Fibroblast of skin of right biceps (primary cell): ENCODE results near the gene FNDC3B.

Experiments
- DNase-seq: peaks from one replicate; pipeline ENCODE4 v3.0.0-alpha.2; 2013

Gene FNDC3B

DNA sequence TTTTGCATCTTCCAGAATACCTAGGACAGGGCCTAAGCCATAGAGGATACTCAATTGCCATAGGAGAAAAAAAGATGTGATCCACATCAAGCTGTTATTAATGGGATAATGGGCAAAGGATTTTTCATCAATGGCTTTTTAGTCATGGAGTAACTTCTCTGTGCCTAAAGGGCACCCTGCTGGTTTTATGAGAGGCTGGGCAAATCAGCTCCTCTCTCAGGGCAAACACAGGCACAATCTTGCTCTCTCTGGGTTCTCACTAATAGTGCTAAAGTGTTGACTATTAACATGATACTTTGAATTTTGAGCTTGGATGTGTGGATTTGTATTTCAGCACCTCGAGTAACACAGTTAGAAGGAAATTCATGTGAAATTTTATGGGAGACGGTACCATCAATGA is 341.3 kb downstream of the FNDC3B start:
- no peak for DNase-seq

GRCh38 chr3:172383306-172383796 is 344.0 kb downstream of the FNDC3B start:
- no peak for DNase-seq

DNA sequence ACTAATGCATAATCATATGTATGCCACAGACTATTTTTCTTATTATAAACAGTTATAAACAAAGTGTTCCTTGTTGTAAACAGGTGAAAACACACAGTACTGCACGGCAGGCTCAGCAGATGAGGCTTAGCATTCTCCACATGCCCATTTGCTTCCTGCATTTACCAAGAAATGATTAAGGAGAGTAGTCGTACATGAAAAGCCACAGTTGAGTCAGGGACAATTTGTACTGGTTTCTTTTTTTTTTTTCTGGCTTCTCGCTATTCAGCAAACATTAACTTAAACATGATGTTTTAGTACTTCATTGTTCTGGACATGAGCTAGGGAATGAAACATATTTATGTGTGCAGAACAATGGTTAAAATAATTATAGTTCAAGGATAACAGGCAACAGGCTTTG is 345.5 kb downstream of the FNDC3B start:
- no peak for DNase-seq

- no peak for DNase-seq
Observed at GRCh38 chr3:172387728-172388127, 348.4 kb downstream of the FNDC3B start.

DNA sequence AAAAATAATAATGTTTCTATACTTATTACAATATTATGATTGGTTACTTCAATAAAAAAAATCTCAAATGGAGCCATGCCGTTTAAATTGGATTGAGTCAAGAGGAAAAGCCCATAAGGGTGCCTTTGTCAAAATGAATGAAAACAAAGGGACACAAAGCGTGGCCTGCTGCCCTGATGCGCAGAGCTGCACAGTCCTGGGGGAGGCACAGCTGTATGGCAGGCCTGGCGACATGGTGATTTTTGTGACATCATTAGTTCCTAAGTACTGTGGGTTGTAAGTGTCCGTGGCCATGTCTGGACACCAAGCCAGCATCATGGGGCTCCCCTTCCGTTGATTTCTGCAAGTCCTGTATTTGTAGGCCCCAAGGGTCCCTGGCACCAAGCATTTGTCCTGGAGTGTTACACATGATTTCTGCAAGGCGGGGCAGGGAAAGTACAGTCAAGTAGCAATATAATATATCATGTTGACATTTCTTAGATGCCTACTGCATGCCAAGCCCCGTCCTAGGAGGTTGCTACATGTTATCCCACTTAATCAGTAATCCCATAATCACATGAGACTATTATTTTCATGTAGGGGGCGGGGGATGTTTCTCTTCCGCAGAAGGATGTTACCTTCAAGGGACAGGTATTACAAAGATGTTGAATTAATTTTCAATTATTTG is 349.2 kb downstream of the FNDC3B start:
- no peak for DNase-seq

DNA sequence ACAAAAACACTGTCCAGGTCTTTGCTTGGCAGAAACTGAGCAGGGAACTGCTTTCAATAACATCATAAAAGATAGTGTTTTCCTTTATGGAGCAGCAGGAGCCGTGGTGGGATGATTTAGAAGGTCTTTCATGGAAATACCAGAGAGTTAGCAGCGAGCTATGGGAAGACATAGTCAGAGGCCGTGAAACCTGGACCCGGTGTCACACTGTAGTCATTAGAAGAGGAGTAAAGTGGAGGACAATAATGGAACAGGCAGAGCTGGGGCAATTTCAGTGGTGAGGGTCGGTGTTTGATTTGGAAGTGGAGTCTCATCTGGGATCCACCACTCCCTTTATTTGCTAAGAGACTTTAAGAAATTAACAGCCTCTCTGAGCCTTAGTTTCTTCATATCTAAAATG is 351.4 kb downstream of the FNDC3B start:
- no peak for DNase-seq

DNA sequence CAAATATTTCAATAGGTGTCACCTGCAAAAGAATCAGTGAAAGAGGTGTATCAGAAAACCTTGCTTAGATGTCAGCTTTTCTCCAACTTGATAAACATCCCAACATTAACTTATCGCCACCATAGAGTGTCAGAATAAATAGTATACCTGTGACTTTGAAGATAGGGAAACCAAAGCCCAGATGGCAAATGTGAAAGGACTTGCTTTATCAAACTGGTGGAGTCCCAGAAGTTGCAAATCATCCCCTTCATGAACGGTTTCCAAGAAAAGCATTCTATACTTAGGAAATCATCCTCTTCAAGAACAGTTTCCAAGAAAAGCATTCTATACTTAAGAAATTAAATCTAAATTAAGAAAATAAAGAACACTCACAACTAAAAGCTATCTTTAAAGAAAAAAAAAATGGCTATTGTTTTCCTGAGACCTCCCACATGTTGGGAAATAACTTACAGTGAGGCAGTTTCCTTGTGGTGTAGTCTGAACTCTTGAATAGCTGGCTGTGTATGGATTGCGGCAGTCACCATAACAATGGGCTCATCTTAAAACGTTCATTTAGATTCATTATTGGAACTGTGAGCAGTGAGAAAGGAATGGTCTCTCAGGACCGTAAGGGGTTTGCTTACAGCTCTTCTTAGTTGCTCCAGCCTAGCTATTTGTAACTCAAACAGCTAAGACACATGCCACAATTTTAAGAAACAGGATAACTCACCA is 352.4 kb downstream of the FNDC3B start:
- DNase-seq, result peak; percentile 52

GRCh38 chr3:172394692-172395091 is 355.3 kb downstream of the FNDC3B start:
- no peak for DNase-seq

GRCh38 chr3:172396400-172396799 is 357.0 kb downstream of the FNDC3B start:
- no peak for DNase-seq

- DNase-seq, result no peak
Observed at GRCh38 chr3:172397716-172398405, 358.5 kb downstream of the FNDC3B start.

DNA sequence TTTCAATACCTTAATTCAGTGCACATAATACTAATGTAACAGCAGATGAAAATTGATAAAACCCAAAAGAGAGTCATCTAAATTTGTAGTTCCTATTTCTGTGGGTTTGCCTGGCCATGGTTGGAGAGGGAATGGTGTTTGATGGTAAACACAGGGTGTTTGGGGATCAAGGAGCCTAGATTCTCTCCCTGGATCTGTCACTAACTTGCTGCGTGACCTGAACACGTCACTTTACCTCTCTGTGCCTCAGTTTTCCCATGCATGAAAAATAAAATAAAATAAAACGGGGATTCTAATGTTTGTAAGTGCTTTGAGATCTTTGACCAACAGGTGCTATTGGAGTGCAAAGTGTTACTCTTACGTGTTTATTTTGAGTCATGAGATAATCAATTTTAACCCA is 359.1 kb downstream of the FNDC3B start:
- no peak for DNase-seq

GRCh38 chr3:172402090-172402489 is 362.7 kb downstream of the FNDC3B start:
- no peak for DNase-seq

DNA sequence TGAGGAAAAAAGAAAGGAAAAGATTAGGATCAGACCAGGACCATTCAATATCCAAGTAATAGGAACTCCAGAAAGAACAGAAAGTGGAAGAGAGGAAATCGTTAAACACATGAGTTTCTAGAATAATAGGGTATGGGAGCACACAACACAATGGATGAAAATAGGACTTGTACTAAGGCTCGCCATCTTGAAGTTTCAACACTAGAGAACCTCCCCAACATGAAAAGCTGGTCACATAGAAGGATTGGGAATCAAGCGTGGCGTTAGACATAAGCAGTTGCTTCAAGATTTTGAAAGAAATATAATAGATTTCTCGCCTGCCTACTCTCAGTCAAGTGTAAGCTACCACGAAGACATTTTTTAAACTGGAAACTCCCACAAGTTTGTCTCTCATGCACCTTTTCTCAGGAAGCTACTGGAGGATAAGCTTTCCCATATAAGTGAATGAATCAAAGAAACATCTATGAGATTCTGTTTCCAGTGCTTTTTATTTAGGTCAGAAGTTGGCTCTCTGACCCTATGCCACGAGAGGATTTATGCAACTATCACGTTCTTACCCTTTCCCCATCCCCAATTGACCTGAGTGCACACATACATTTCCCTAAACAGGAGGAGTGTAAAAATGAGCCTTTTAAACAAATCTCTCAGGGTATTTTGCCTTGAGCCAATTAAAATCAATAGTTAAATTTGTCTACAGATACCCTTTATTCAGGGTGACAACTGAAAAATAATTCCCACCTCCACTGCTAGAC is 363.7 kb downstream of the FNDC3B start:
- DNase-seq, result no peak

GRCh38 chr3:172404237-172404962 is 365.0 kb downstream of the FNDC3B start:
- no peak for DNase-seq

- no peak for DNase-seq
Observed at GRCh38 chr3:172405914-172406313, 366.5 kb downstream of the FNDC3B start.

- DNase-seq, result no peak
Observed at GRCh38 chr3:172407872-172408271, 368.5 kb downstream of the FNDC3B start.

DNA sequence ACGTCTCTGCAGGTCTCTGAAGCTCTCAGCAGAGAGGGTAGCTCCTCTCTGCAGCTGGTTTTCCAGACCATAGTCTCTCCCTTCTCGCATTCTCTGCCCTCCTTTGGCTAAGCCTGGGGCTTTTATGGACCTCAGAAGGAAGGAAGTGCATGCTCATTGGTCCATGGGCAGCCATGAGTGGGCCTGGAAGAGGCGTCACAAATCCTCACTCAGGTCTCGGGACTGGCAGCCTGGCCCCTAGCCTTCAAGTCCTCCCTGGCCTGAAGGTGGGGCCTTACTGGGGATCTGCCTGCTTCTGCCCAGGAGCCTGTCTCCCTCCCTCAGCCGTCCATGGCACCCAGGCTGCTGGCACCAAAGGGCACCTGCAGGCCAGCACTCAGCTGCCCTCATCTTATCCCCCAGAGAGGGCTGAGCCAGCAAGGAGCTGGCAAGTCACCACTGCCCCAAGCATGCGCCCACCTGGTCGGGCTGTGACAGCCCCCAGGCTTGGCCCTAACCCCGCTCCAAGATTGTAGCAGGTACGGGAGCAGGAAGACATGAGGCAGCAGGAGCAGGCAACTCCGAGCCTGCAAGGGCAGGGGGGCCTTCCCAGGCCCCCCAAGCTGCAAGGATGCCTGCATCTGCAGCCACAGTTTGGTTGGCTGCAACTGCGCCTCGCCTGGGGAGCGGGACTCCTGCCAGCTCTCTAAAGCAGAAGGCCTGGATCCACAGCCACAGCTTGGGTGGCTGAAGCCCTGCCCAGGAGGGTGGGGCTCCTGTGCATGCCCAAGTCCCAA is 371.5 kb downstream of the FNDC3B start:
- DNase-seq, result no peak

- DNase-seq, result no peak
Observed at GRCh38 chr3:172411478-172411947, 372.1 kb downstream of the FNDC3B start.

DNA sequence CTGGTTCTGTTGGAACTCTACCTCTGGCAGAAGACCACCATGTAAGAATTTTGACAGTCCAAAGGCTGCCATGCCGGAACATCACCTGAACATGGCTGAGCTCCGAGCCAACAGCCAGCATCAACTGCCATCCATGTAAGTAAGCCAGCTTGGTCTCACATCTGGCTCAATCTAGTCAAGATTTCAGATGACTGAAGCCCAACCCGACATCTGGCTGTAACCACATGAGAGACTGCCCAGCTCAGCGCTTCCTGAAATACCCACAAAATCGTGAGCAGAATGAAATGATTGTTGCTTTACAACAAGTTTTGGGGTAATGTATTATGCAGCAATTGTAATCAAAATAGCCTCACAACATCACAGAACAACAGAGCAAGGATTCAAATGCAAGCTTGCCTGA is 375.9 kb downstream of the FNDC3B start:
- DNase-seq, result no peak

- no peak for DNase-seq
Observed at GRCh38 chr3:172437713-172438112, 398.3 kb downstream of the FNDC3B start.

DNA sequence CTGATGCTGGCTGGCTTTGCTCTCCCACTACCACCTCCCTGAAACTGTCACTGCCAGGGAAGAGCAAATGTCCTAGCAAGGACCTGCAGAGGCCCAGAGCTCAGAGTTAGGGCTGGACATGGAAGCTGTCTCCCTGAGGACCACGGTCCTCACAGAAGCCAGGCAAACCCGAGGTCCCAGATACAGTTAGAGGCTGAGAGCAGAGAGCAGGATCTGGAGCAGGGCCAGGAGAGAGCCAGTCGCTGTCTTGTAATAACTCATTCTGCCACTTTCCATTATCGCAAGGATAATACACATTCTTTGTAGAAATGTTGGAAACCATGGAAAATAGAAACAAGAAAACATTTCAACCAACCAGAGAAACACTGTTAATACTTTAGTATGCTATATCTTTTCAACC is 398.8 kb downstream of the FNDC3B start:
- DNase-seq, result no peak

DNA sequence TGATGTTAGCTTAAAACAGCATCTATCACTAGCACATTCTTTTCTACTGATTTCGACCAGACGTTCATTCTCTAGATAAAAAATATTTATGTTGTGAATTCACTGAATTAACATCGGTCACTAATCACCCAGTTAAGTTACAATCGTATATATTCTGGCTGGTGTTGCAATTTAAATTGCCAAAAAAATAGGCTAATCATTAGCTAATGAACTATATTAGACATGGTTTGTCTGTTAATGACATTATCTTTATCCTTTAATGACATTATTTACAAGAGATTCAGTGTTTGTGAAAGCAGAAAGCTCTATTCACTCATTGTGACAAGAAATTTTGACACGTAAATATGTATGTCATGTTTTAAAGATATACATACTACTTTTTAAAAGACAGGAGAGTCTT is 402.2 kb downstream of the FNDC3B start:
- DNase-seq, result no peak
